NT2/D1 (cell line): ENCODE data around the gene ZNF718.

Experiments
- YY1 ChIP-seq: IDR thresholded peaks from 2 replicates; pipeline ENCODE4 v1.6.1; 2011; ENCODE audit not compliant: insufficient read length, insufficient read depth
- ZNF274 ChIP-seq: IDR thresholded peaks from 2 replicates; pipeline ENCODE4 v1.6.1; 2011; ENCODE audit warnings: mild to moderate bottlenecking, low read depth, low read length

DNA sequence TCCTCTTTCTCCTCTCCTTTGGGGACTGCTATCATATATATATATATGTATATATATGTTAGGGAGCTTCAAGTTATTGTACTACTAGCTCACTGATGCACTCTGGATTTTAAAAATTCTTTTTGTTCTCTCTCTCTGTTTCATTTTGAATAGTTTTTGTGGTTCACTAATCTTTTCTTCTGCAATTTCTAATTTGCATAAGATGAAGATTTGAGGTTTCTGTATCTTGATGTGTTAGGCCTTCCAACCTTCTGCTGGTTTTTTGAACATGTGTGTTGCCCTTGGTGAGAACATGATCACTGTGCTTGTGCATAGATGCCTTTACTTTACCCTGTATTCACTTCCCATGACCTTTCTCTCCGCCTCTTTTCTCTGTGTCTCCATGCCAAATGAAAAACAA lies 7.8 kb upstream of the ZNF718 start:
- TF ChIP-seq YY1 (no peak), ZNF274 (no peak)
